AG08396 (cell line): Measurements from ENCODE around the gene MAK.
"Not testable (repeated sequence)": the region's sequence is repeated elsewhere in the genome, so short reads cannot be mapped to it uniquely, and the experiment has no call there.

Experiments
- DNase-seq: peaks from one replicate; pipeline ENCODE4 v3.0.0; 2012; ENCODE audit warnings: low spot score, mixed read lengths

The MAK gene

DNA sequence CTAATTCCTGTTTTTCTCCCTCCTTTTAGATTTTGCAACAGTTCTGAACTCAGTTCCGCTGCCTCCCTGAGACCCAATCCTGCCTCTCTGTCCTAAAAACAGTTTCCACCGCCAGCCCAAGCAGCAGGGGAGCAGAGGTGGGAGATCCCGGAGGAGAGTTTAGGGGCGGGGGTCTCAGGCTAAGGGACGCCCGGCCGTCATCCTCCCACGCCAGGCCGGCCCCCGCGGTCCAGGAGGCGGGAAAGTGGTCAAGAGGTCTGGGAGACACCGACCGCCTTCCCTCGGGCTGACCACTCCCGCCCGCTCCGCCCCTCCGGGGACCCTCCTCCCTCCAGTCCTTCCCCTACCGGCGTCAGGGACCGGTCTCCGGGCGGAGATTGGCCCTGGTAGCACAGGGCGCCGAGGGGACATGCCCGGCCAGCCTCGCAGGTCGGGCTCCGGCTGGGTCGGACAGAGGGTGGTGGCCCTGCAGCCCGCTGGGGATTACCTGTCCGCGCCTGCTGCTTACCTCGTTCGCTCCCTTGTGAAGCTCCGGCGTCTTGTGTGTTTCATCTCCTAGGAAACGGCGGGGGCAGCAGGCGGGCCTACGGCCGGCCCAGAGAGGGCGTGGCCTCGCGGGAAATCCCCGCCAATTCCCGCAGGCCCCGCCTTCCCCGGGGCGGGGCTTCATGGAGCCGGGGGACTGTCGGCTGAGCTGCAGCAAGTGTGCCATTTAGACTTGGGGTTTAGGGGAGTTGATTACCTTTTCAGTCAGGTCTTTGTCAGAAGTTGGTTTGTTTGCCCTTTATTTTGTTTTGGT lies at the start of gene MAK:
Gene MAK, minus strand, starts transcription at position 545 of the 799 bp plus-strand sequence. CDS start 7,891 bp downstream, outside the sequence.
- DNase-seq, result peak; percentile 92

- DNase-seq, result no peak
Measured at GRCh38 chr6:10886691-10887502, 48.6 kb upstream of the MAK start, which contains the start of gene SYCP2L. Gene SYCP2L, plus strand, starts transcription at chr6:10887052. Its CDS starts 75 bp downstream, at chr6:10887127.

DNA sequence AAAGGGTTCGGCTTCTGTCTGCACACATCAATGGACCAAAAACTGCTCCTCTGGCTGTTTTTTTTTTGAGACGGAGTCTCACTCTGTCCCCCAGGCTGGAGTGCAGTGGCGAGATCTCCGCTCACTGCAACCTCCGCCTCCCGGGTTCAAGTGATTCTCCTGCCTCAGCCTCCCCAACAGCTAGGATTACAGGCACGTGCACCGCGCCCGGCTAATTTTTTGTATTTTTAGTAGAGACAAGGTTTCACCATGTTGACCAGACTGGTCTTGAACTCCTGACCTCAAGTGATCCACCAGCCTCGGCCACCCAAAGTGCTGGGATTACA lies 48.0 kb upstream of the MAK start:
- DNase-seq, result not testable (repeated sequence)

- DNase-seq, result no peak
Measured at GRCh38 chr6:10884245-10884972, 46.1 kb upstream of the MAK start.

DNA sequence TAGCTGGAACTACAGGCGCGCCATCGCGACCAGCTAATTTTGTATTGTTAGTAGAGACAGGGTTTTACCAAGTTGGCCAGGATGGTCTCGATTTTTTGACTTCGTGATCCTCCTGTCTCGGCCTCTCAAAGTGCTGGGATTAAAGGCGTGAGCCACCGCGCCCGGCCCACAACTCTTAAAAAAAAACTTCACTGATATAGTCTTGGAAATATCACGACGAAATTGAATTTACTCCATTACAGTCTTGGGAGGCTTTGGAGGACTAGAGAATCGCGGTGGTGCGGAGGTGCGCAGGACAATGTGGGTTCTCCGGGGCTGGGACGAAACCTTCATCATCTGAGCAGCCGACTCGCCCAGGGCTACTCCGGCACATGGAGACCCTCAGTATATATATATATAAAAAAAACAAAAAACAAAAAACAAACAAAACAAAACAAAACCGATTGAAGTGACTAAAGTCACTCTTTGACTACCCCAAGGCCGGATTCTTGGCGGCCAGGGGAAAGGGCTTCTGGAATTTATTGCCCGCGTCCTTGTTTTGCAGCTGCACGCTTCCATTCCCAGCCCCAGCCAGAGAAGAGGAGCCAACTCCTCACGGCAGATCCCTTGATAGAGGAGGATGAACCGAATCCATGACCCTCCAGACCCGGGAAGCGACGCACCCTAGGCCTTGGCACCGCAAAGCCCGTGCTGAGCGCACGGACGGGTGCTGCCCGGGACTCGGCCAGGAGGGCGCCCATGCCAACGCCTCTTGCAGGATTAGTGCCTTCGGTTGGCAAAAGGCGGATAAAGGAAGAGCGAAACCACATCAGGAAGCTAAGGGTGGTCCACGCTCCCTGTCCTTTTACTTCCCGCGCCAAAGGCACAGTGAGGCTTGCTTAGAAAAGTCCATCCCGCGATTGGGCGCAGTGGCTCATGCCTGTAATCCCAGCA lies 45.2 kb upstream of the MAK start:
- DNase-seq, result no peak

- no peak for DNase-seq
Measured at GRCh38 chr6:10882657-10883171, 44.4 kb upstream of the MAK start.

GRCh38 chr6:10882253-10882630 lies 43.9 kb upstream of the MAK start:
- not testable (repeated sequence) for DNase-seq

DNA sequence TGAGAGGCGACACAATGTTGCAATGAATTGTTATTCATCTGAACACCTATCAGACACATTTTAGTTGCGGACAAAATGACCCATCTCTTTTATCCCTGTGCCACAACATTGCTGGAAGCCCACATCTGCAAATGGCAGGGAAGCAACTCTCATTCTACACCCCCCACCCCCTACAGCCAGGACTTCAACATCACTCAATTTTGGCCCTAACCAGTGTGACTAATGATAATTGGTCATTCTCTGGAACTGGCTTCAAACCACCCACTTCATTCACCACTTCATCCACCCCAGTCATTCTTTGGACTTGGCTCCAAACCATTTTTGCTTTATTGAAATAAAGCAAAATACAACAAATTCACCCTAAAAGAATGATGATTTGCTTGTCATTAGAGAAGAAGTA lies 42.0 kb upstream of the MAK start:
- no peak for DNase-seq

DNA sequence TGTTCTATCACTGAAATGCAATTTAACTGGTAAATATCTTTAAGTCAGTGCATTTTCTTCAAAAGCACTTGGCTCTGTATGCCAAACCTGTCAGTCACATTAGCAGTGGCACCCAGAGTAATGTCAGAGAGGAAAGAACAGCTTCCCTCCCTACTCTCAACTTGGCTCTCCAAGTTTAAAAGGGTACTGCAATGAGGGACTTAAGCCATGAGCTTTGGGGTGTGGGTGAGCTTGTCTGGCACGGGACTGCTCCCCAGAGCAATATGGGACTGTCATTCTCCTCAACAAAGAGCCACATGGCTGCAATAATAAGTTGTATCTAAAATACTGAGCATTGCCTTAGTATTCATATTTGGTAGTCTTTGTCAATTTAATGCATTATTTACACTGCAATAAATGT lies 39.5 kb upstream of the MAK start:
- DNase-seq, result no peak

DNA sequence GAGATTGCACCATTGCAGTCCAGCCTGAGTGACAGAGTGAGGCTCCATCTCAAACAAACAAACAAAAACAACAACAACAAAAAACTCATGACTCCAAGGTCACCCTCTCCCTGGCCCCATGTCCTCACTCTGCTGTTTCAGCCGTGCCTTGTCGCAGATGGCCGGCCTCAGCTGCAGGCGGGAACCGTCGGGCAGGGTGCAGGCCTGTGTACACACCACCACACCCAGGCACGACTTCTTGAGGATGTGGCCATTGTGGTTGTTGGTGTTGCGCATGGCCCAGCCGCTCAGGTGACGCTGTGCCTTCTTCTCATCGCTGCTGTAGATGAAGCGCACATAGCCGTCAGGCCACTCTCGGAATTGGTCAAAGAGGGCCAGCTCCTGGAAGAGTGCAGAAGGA lies 38.7 kb upstream of the MAK start:
- DNase-seq, result no peak

- DNase-seq, result no peak
Measured at GRCh38 chr6:10875026-10875425, 36.7 kb upstream of the MAK start.

DNA sequence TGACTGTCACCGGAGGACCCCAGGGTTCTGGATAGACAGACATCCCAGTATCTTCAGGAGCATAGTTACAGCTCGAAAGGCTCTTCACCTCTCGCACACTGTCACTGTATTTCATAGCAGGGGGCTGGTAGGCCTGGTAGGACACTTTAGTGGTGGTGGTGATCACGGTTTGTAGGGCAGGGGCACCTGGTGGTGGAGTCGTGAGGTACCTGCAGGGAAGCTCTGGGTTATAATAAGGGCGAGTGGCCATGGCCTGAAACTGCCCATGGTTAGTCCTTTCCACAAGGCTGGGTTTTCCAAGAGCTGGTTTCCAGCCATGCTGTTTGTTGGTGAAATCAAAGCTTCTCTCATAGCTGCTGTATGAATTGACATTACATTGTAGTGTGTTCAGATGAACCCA lies 35.9 kb upstream of the MAK start:
- no peak for DNase-seq

DNA sequence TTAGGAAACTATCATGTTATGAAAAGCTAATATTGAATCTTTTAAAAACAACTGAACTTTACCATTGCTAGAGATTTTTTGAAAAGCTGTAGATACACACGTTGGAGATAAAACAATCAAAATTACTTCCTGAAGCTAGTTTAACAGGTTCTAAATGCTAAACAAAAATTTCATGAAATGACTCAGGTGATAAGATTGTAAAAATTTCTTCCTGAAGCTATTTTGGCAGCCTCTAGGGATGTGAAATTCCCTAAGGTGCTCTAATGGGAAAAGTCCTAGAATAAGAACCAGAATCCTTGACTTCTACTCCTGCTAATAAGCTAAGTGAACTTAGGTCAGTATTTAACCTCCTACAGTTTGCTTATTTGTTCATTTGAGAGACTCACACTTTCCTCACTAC lies 35.0 kb upstream of the MAK start:
- DNase-seq, result no peak

- DNase-seq, result no peak
Measured at GRCh38 chr6:10867952-10868351, 29.6 kb upstream of the MAK start.

DNA sequence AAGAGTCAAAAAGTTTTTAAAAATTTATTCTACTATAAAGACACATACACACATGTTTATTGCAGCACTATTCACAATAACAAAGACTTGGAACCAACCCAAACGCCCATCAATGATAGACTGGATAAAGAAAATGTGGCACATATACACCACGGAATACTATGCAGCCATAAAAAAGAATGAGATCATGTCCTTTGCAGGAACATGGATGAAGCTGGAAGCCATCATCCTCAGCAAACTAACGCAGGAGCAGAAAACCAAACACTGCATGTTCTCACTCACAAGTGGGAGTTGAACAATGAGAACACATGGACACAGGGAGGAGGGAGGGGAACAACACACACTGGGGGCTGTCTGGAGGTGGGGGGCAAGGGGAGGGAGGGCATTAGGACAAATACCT lies 28.4 kb upstream of the MAK start:
- not testable (repeated sequence) for DNase-seq

DNA sequence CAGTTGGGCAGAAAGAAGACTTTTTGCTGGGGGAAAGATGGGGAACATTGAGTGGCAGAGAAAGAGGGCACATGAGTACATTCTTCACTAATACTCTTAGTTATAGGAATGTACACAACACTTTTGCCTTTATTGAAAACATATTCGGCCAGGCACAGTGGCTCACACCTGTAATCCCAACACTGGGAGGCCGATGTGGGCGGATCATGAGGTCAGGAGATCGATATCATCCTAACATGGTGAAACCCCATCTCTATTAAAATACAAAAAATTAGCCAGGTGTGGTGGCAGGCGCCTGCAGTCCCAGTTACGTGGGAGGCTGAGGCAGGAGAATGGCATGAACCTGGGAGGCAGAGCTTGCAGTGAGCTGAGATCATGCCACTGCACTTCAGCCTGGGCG lies 24.7 kb upstream of the MAK start:
- DNase-seq, result not testable (repeated sequence)

DNA sequence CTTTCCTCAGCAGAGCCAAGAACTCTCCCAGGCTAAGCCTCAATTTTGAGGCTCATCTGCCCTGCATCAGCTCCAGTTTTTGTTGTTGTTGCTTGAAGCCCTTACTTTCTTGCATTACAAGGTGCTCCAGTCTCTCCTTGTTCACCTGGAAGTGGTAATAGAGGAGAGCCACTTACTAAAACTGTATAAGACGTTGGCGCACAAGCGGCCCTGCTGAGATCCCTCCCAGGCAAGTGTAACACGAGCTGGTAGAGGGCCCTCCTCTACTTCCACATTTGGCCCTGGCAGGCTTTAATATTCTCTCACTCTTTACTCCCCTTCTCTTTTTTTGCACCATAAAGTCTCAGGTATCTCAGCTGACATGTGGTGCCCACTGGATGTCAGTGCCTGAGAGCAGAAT lies 24.0 kb upstream of the MAK start:
- no peak for DNase-seq

GRCh38 chr6:10861086-10861485 lies 22.7 kb upstream of the MAK start:
- no peak for DNase-seq

DNA sequence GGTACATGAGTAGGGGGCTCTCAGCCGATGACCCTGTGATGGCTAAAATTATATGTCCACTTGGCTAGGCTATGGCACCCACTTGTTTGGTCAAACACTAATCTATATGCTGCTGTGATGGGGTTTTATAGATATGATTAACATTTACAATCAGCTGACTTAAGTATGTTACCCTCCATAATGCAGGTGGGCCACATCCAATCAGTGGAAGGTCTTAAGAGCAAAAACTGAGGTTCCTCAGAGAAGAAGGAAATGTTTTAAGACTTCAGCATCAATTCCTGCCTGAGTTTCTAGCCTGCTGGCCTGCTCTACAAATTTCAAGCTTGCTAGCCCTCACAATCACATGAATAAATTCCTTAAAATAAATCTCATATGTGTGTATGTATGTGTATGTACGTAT lies 18.9 kb upstream of the MAK start:
- DNase-seq, result no peak

GRCh38 chr6:10854922-10855632 lies 16.7 kb upstream of the MAK start:
- no peak for DNase-seq

DNA sequence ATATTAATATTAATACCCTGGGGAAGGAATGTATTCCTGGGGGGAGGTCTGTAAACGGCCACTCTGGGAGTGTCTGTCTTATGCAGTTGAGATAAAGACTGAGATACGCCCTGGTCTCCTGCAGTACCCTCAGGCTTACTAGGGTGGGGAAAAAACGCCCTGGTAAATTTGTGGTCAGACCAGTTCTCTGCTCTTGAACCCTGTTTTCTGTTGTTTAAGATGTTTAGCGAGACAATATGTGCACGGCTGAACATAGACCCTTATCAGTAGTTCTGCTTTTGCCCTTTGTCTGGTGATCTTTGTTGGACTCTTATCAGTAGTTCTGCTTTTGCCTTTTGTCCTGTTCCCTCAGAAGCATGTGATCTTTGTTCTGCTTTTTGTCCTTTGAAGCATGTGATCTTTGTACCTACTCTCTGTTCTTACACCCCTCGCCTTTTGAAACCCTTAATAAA lies 15.5 kb upstream of the MAK start:
- DNase-seq, result not testable (repeated sequence)
